NCI-H2081 treated with DMSO at 0.1 percent for 48 hours (cell line): ENCODE measurements around the gene IL17RA.

Experiments used
- DNase-seq: peaks from one replicate; lab custom pipeline; 2025; lab: John Stamatoyannopoulos, UW

Gene IL17RA

GRCh38 chr22:17083255-17083654 lies 1.5 kb upstream of the IL17RA start:
- DNase-seq, result no peak

GRCh38 chr22:17083811-17084441 lies 874 bp upstream of the IL17RA start:
- no peak for DNase-seq

- no peak for DNase-seq
These were observed 729 bp downstream of the IL17RA start for GRCh38 chr22:17085277-17086181.

GRCh38 chr22:17086296-17086695 lies 1.5 kb downstream of the IL17RA start:
- no peak for DNase-seq

GRCh38 chr22:17086788-17087497 lies 2.1 kb downstream of the IL17RA start:
- no peak for DNase-seq

GRCh38 chr22:17087498-17088131 lies 2.8 kb downstream of the IL17RA start:
- no peak for DNase-seq

- no peak for DNase-seq
These were observed 5.8 kb downstream of the IL17RA start for GRCh38 chr22:17090550-17090949.

- no peak for DNase-seq
These were observed 7.1 kb downstream of the IL17RA start for GRCh38 chr22:17091851-17092250.

- DNase-seq, result no peak
These were observed 8.3 kb downstream of the IL17RA start for GRCh38 chr22:17093081-17093480.

GRCh38 chr22:17095538-17095937 lies 10.7 kb downstream of the IL17RA start:
- DNase-seq, result no peak

- no peak for DNase-seq
These were observed 11.3 kb downstream of the IL17RA start for GRCh38 chr22:17096071-17096470.

GRCh38 chr22:17097062-17097461 lies 12.3 kb downstream of the IL17RA start:
- peak; percentile 2 for DNase-seq

GRCh38 chr22:17097701-17098100 lies 12.9 kb downstream of the IL17RA start:
- no peak for DNase-seq

GRCh38 chr22:17098379-17098819 lies 13.6 kb downstream of the IL17RA start:
- no peak for DNase-seq

- DNase-seq, result no peak
These were observed 15.8 kb downstream of the IL17RA start for GRCh38 chr22:17100621-17101020.

- DNase-seq, result no peak
These were observed 16.9 kb downstream of the IL17RA start for GRCh38 chr22:17101475-17102296.

GRCh38 chr22:17102297-17102667 lies 17.5 kb downstream of the IL17RA start:
- no peak for DNase-seq

GRCh38 chr22:17103351-17103750 lies 18.6 kb downstream of the IL17RA start:
- no peak for DNase-seq

- no peak for DNase-seq
These were observed 19.6 kb downstream of the IL17RA start for GRCh38 chr22:17104336-17104935.

GRCh38 chr22:17105143-17106129 lies 20.6 kb downstream of the IL17RA start:
- no peak for DNase-seq
